GM11168 (cell line): ENCODE data around the gene UBASH3A.

Experiments
- in situ Hi-C: fragments of 300-500 bp; cut with MboI; formaldehyde crosslinking; loops from one replicate; pipeline ENCODE4 v1.12.0; 2022; ENCODE audit warnings: low sequenced_read_pairs; ENCODE audit not compliant: unreplicated experiment

Gene UBASH3A

DNA sequence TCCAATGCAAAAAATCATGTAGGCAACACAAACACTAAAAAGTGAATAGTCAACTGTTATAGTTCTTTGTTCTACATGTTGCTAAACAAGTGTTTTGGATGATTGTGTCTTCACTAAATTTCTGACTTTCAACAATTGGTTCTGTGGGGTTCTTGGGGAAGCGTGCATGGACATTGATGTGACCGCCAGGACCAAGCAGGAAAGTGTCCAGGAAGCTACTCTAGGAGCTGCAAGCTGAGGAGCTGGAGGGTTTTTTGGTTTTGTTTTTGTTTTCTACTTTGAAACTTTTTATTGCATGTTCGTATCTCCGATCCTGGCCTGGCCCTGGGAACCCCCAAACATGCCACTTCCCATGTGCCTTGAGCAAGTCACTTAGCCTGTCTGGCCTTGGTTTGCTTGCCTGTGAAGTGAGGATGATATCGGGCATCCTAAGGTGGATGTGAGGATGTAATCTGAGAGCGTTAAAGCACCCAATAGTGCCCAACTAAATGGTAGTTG lies 15.8 kb upstream of the UBASH3A start:
- in situ Hi-C loops, result no loop called here

DNA sequence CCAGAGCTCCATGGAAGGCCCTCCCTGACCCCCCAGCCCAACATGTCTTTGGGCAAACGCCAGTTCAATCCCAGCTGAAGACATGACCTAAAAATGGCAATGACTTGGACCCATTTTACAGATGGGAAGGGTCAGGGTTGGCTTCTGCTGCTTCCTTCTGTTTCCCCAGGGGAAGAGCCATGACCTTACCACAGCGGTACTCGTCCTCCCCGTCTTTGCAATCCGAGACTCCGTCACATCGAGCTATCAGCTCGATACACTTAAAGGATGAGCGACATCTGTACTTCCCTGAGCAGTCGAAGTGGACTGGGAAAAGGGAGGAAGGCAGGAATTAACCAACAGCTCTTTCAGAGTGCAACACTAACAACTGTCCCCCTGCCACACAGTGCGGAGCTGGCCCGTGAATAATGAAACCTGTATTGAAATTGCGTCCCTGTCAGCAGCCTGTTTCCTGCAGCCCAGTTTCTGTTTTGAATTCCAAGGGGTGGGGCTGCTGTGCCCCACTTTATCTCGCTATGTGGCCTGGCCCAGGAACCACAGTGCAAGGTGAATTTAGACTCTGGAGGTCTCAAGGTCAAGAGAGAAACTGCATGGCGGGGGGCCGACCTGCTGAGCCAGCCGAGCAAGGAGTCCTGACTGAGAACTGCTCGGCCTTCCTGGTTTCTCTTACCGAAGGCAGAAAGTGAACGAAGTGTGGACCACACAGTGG lies 14.8 kb upstream of the UBASH3A start:
- in situ Hi-C loops, result no loop called here

DNA sequence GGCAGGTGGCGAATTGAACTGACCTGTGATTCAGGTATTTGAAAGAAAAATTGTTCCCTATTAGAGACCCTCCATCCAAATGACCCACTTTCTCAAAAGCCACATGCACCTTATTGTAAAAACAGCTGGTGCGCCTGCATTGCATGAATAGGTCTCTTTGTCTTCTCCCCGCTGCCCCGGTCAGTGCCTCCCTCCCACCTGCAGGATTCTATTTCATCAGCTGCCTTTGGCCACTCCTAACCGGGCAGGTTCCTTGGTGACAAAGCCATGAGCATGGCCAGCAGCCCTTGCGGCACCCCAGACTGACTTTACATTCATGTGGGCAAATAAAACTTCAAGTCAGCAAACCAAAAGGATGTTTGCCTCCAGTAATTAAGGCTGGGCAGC lies 14.3 kb upstream of the UBASH3A start:
- in situ Hi-C loops, result no loop called here

DNA sequence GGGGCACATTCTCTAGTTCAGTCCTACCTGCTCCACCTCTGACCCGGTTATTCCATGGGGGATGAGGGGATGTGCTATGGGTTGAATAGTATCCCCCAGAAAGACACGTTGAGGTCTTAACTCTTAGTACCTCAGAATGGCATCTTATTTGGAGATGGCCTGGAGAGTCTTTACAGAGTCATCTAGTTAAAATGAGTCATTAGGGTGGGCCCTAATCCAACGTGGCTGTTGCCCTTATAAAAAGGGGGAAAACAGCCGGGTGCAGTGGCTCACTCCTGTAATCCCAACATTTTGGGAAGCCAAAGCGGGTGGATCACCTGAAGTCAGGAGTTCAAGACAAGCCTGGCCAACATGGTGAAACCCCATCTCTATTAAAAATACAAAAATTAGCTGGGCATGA lies 13.5 kb upstream of the UBASH3A start:
- in situ Hi-C loops, result loop anchor here (5.0 kb wide), 1 partner anchor 57 kb away; no protein-coding TSS in a partner anchor

DNA sequence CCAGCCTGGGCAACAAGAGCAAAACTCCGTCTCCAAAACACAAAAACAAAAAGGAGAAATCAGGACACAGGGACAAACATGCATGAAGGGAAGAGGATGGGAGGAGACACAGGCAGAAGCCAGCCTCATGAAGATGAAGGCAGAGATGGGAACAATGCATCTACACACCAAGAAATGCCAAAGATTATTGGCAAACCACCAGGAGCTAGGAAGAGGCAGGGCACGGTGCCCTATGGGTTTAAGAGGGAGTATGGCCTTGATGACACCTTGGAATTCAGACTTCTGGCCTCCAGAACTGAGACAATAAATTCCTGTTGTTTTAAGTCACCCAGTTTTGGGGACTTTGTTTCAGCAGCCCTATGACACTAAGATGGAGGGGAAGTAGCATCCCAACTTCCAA lies 13.0 kb upstream of the UBASH3A start:
- in situ Hi-C loops, result loop anchor here (5.0 kb wide), 1 partner anchor 57 kb away; no protein-coding TSS in a partner anchor

DNA sequence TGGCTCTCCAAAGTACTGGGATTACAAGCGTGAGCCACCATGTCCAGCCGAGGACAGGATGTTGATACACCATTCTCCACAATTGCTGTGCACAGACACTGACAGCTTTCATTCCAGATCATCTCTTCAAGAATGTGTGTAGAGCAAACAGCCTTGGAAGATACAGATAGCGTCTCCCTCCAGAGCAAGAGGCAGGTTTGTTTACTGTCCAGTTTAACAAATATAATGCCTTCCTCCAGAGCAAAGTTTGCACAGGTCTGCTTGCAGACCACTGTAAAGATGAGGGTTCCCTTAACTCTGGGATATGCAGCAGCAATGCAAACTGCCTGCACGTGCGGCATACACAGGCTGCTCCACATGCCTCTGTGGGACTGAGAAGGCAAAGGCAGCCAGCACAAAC lies 12.4 kb upstream of the UBASH3A start:
- in situ Hi-C loops, result loop anchor here (5.0 kb wide), 1 partner anchor 56 kb away; no protein-coding TSS in a partner anchor

DNA sequence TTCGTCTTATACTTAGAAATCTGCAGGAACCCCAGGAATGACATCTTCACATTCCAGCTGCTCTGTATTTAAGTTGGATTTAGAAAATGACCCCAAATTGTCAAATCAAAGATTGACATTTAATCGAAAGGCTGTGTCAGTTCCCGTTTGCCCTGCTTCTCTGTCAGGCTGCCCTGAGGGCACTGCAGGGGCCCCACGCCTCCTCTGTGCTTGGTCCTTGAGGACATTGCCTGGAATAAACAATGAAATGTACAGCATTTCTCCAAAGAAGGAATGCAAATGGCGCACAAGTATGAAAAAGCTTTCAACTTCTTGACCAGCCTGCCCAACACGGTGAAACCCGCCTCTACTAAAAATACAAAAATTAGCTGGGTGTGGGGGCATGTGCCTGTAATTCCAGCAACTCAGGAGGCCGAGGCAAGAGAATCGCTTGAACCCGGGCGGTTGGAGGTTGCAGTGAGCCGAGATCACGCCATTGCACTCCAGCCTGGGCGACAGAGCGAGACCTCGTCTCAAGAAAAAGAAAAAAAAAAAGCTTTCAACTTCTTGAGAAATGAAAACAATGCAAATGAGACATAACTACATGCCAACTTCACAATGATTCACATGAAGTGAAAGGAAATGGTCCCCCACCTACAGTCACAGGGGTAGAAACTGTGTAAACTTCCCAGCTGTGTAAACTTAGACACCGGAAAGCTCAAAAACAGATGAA lies 10.8 kb upstream of the UBASH3A start:
- in situ Hi-C loops, result loop anchor here (5.0 kb wide), 1 partner anchor 54 kb away; no protein-coding TSS in a partner anchor

DNA sequence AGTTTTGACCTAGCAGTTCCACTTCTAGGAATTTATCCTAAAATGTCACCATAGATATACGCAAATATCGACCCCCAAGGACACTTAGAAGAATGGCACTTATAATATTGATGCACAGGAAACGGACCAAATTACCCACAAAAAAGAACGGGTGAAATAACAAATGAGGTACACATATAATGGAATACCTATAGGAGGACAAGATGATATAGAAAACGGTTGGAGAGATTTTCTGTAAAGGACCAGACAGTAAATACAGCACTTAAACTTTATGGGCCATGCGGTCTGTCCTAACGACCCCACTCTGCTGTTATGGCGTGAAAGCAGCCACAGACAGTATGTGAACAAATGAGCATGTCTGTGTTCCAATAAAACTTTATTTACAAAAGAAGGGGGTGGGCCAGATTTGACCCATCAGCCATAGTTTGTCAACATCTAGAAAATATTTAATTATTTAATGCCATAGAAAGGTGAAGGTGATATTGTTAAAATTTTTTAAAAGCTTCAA lies 10.2 kb upstream of the UBASH3A start:
- in situ Hi-C loops, result loop anchor here (5.0 kb wide), 1 partner anchor 54 kb away; no protein-coding TSS in a partner anchor

DNA sequence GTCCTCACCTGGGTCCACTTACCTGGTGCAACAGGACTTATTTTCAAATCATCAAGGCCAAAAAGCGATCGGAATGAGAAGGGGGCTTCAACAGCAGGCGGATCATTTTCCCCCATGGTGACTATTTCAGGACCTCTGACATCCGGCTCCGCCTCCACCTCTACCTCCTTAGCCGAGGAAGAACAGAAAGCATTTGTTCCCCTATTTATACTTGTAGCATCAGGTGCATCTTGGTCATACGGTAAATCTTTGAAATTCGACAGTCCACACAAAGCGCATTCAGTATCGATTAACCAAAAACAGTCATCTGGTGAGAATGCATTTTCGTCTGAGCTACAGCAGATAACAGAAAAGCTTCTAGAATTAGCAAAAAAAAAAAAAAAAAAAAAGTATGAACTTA lies 8.4 kb upstream of the UBASH3A start:
- in situ Hi-C loops, result no loop called here

DNA sequence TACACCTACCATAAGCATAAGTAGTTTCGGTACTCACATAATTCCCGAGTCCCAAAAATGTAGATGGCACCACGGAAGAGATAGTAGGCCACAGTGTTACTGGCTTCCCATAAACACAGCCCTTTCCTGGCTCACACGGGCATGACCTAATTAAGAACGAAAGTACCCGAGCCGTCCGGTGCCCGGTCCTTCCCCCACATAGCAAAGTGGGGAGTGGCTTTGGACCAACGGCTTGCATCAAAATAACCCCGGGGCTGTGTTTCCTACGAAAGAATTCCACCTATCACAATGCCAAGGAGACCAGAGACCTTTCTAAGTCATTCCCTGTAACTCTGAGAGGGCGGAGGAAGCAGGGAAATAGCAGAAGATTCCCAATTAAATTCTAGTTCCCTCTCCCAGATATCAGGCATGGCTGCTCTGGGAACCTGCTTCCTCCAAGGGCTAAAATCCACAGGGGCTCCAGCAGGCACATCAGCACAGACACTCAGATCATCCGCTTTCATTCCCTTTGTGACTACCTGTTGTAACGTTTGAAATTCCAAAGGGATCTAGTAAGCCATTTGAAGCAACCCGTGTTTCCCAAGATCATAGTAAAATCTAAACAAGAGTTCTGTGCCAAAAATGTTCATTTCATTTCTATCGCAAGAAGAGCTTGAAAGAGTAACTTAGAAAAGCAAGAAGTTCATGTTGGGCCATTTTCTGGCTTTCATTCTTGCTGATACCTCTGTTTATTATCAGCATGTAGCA lies 7.6 kb upstream of the UBASH3A start, which contains the start of gene TMPRSS3:
TMPRSS3 (minus strand) TSS at position 148 of the 747 bp plus-strand sequence. CDS start 635 bp downstream, outside the sequence.
- in situ Hi-C loops, result no loop called here

DNA sequence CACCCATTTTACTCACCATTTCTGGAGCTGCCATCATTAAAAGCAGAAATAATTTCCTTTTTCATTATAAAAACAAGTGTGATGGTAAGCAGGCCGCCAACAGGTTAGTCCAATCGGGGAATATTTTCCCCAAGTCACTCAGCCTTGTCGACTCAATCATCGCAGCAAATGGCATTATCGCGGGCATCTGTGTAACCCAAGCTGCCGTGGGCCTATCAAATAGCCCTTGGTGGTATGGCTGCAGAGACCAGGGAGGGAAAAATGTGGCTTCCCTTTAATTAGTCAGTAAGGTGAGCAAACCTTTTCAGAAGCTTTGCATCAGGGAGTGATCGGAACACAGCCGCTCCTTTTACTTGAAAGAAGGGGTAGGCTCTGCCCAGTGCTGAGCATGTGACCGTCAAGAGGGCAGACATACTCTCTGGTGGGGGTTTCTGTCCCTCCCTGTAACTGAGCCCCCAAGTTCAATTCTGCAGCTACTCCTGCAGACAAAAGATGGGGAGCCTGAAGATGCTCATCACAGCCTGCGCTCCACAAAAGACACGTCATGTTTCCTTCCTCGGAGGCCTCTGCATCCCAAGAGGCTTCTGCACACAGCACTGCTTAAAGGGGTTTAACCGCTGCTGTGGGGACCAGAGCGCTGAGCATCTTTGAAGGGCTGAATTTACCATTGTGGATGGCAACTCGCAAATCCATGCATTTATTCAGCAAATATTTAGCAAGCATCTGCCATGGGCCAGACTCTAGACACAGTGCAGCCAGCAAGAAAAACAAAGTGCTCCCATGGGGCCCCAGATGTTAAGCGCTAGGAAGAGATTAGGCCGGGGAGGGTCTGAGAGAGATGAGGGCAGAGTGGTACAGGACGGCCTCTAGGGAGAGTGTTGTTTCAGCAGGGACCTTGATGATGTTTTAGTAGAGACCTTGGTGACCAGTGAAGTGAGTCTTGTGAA lies 6.6 kb upstream of the UBASH3A start:
- in situ Hi-C loops, result no loop called here

DNA sequence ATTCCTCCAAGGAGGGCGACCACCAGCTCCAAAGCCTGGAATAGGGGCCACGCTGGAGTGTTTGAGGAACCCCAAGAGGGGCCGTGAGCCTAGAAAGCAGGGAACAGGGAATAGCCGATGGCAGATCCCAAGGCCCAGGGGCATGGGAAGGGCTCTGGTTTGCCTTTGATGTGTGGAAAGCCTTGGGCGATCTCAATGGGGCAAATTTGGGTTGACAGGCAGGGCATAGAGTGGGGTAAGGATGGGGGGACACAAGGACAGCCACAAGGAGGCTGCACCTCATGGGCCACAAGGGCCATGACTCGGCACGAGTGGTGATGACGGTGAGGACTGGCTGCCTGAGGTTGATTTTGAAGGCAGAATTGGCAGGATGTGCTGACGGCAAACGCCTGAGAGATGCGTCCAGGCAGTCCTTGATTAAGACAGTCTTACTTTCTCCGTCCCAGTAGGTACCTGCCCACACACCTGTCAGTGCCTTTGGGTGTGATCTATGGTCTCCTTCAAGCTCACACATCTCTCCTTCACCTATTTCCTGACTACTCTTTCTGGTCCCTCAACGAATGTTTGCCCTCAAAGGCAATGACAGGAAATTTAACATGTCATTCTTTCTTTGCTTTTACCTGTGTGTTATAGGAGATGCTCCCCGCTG lies 5.8 kb upstream of the UBASH3A start:
- in situ Hi-C loops, result no loop called here

DNA sequence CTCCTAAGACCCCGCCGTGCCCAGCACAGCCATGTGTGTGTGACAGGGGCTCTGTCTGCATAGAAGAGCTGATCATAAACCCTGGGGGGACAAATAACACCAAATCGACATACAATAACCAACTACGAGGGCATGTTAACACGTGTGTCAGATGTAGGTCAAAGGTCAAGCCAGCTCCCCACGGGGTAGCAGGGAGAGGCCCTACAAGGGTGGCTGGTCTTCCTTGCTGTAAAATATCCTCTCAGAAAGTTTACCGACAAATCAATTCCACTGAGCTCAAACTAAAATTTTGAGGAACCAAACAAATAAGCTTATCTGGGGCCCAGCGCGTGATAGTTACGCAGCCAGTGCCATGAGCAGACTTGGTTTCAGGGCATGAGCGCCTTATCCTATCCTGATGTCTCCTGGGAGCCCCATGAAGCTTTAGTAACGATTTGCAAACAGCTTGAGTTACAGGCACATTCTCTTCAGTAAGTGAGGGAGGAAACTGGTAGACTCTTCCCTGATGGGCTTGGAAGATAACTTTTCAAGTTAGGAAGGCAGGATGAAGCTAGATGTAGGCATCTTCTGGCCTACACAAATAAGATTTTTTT lies 5.2 kb upstream of the UBASH3A start:
- in situ Hi-C loops, result no loop called here

DNA sequence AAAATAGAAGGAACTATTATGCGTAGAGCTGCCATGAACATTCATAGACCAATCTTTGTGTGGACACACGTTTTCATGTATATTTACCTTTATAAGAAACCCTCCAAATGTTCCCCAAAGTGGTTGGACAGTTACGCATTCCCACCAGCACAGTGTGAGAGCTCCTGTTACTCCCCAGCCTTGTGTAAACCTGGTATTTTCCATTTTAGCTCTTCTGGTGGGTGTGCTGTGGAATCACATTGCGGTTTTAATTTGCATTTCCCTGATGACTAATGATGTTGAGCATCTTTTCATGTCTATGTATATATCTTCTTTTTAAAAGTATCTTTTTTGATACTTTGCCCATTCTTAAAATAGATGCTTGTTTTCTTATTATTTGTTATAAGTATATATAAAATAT lies 3.2 kb upstream of the UBASH3A start:
- in situ Hi-C loops, result no loop called here

DNA sequence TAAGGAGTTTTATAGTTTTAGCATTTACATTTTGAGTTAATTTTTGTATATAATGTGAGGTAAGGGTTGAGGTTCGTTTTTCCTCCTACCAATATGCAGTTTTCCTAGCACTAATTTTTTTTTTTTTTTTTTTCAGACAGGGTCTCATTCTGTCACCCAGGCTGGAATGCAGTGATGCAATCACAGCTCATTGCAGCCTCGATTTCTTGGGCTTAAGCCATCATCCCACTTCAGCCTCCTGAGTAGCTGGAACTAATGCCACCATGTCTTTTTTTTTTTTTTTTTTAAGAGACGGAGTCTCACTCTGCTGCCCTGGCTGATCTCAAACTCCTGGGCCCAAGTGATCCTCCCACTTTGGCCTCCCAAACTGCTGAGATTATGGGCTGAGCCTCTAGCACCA lies 2.5 kb upstream of the UBASH3A start:
- in situ Hi-C loops, result no loop called here

DNA sequence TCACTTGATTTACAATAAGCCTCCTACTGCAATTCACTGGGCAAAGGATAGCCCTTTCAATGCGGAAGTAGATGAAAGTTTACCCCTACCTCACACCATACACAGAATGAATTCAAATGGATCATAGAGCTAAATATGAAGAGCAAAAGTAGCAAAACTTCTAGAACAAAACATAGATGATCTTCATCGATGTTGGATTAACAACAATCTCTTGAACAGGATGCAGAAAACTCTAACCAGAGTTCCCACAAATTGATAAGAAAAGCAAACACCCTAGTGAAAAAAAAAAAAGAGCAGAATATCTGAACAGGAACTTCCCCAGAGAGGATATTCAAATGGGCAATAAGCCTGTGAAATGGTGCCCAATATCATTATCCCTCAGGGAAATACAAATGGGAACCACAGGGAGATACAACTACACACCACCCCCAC lies 1.9 kb upstream of the UBASH3A start:
- in situ Hi-C loops, result no loop called here

DNA sequence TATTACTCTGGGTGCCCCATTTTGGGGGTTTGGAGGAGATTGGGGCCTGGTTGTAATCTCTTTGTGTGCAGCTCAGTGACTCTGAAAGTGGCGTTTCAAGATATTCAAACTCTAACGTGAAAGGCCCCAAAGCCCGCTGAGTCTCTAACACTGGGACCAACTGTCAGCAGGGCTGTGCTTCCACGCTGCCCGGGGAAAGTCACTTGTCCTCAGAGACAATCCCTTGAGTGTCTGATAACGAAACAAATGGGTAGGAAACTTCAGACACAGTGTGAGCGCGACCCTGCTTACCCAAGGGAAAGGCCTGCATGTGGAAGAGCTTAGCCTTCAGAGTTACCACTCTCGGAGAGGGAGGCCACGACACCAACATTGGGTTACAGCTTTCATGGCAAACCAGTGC lies 837 bp downstream of the UBASH3A start:
- in situ Hi-C loops, result no loop called here
